GM12878 (cell line): ENCODE data around the gene NALF2. TPM values are rescaled to one million over a fixed set of nuclear protein-coding genes. Genes with fewer than 3 reads are reported as not detected.

ENCODE experiments used
- ATAC-seq: fragments of 200-7000 bp; cut with Tn5 transposase; 3 replicates; pipeline ENCODE4 v1.9.1; 2020; ENCODE audit warnings: mild to moderate bottlenecking, moderate library complexity
- BruUV-seq: library from RNA; stranded (reverse); fragments of 400-500 nt; replicated peaks from 2 replicates; lab custom pipeline; 2021; lab: Mats Ljungman, UMichigan
- CTCF ChIA-PET: fragments of 300-600 bp; sonication (Branson Sonifier 250); formaldehyde crosslinking; extraction: SDS; loops from one replicate; lab custom pipeline; 2021; ENCODE audit warnings: inconsistent platforms; lab: Yijun Ruan, JAX
- POLR2A ChIA-PET: fragments of 350-600 bp; formaldehyde crosslinking; extraction: SDS; loops from one replicate; lab custom pipeline; 2021; ENCODE audit warnings: inconsistent platforms; lab: Charles Lee
- RAD21 ChIA-PET: fragments of 300-600 bp; sonication (Branson Sonifier 250); formaldehyde crosslinking; loops from one replicate; lab custom pipeline; 2023; ENCODE audit warnings: antibody characterized with exemption; ENCODE audit not compliant: unreplicated experiment; lab: Charles Lee
- SMC1A ChIA-PET: fragments of 300-600 bp; sonication (Branson Sonifier 250); formaldehyde crosslinking; loops from one replicate; lab custom pipeline; 2023; ENCODE audit not compliant: unreplicated experiment, uncharacterized antibody; lab: Charles Lee
- DNase-seq: peaks from one replicate; pipeline ENCODE4 v3.0.0-alpha.2; 2011; ENCODE audit warnings: low read depth, low spot score
- FAIRE-seq: peaks from 3 replicates; lab custom pipeline; 2011; peaks lifted over from hg19 to GRCh38; lab: Jason Lieb, UNC
- H2AFZ ChIP-seq: 2 replicates; pipeline ENCODE4 v1.6.0; 2011; ENCODE audit warnings: low read depth, low read length, control low read depth; ENCODE audit not compliant: control insufficient read depth
- H3K27ac ChIP-seq: 2 replicates; pipeline ENCODE4 v1.5.1; 2011; ENCODE audit warnings: control low read depth; ENCODE audit not compliant: control insufficient read depth, insufficient read depth
- H3K27me3 ChIP-seq, 2 experiments: replicated peaks in 1 of 2; 2 replicates each; pipeline versions ENCODE4 v1.6.0 to v1.6.1; 2011; ENCODE audit warnings: low read length in 1 of 2; ENCODE audit not compliant: control insufficient read depth in 2 of 2, insufficient read depth in 2 of 2
- H3K36me3 ChIP-seq, 2 experiments: 2 replicates each; pipeline ENCODE4 v1.5.1; 2011; ENCODE audit warnings: low read length in 1 of 2; ENCODE audit not compliant: control insufficient read depth in 2 of 2, insufficient read depth in 2 of 2
- H3K4me1 ChIP-seq: 2 replicates; pipeline ENCODE4 v1.6.1; 2011; ENCODE audit warnings: mild to moderate bottlenecking, low read length, moderate library complexity, mixed read lengths; ENCODE audit not compliant: control insufficient read depth, insufficient read depth
- H3K4me2 ChIP-seq: 2 replicates; pipeline ENCODE4 v1.6.0; 2011; ENCODE audit warnings: control low read depth; ENCODE audit not compliant: control insufficient read depth, insufficient read depth
- H3K4me3 ChIP-seq: fragments of 200-600 bp; sonication (generic); 2 replicates; pipeline ENCODE4 v1.5.1; 2016
- H3K79me2 ChIP-seq: 2 replicates; pipeline ENCODE4 v1.6.0; 2011; ENCODE audit warnings: low read length; ENCODE audit not compliant: control insufficient read depth, insufficient read depth
- H3K9ac ChIP-seq: 2 replicates; pipeline ENCODE4 v1.8.0; 2011; ENCODE audit warnings: low read length, control low read depth, mixed read lengths; ENCODE audit not compliant: control insufficient read depth, insufficient read depth
- H3K9me3 ChIP-seq: replicated peaks from 3 replicates; pipeline ENCODE4 v1.5.1; 2011; ENCODE audit warnings: mild to moderate bottlenecking, low read length; ENCODE audit not compliant: control insufficient read depth, insufficient read depth
- H4K20me1 ChIP-seq: 2 replicates; pipeline ENCODE4 v1.6.0; 2011; ENCODE audit not compliant: control insufficient read depth, insufficient read depth
- BACH1 ChIP-seq: fragments of 450-650 bp; IDR thresholded peaks from 2 replicates; pipeline ENCODE4 v1.6.1; 2017; ENCODE audit warnings: mild to moderate bottlenecking, borderline replicate concordance
- EGR1 ChIP-seq, 2 experiments: IDR thresholded peaks; 1 replicate in 1 of 2; 2 replicates in 1 of 2; pipeline ENCODE4 v1.6.1; 2011 to 2012; ENCODE audit warnings: low read depth in 2 of 2, low read length in 2 of 2, borderline replicate concordance in 1 of 2, mild to moderate bottlenecking in 1 of 2, moderate library complexity in 1 of 2
- GABPA ChIP-seq: IDR thresholded peaks from 2 replicates; pipeline ENCODE4 v1.6.1; 2014; ENCODE audit warnings: antibody characterized with exemption, low read depth, mild to moderate bottlenecking, inconsistent platforms
- GATAD2B ChIP-seq: fragments of 450-650 bp; conservative IDR thresholded peaks from 2 replicates; pipeline ENCODE4 v1.6.1; 2017; ENCODE audit warnings: low read depth, mild to moderate bottlenecking, moderate library complexity
- IRF4 ChIP-seq: IDR thresholded peaks from 2 replicates; pipeline ENCODE4 v1.6.1; 2011; ENCODE audit warnings: low read depth, low read length
- RAD21 ChIP-seq: IDR thresholded peaks from 2 replicates; pipeline ENCODE4 v1.6.1; 2011; ENCODE audit warnings: mild to moderate bottlenecking, low read depth, low read length, moderate library complexity; ENCODE audit not compliant: insufficient read depth
- SMAD1 ChIP-seq: fragments of 450-650 bp; IDR thresholded peaks from 2 replicates; pipeline ENCODE4 v1.6.1; 2018; ENCODE audit warnings: mild to moderate bottlenecking, low read depth; ENCODE audit not compliant: partially characterized antibody
- SREBF2 ChIP-seq: IDR thresholded peaks from 2 replicates; pipeline ENCODE4 v1.6.1; 2012; ENCODE audit warnings: mild to moderate bottlenecking, low read length
- TCF7 ChIP-seq: IDR thresholded peaks from 2 replicates; pipeline ENCODE4 v1.6.1; 2014; ENCODE audit warnings: antibody characterized with exemption, borderline replicate concordance
- ZNF622 ChIP-seq: fragments of 450-650 bp; IDR thresholded peaks from 2 replicates; pipeline ENCODE4 v1.6.1; 2017; ENCODE audit warnings: mild to moderate bottlenecking, inconsistent platforms
- ZZZ3 ChIP-seq: IDR thresholded peaks from 2 replicates; pipeline ENCODE4 v1.6.1; 2011; ENCODE audit warnings: low read depth; ENCODE audit not compliant: control insufficient read depth, insufficient read length
- WGBS: methylation state at CpG from one replicate; pipeline ENCODE4 v1.1.6; 2016; ENCODE audit warnings: low lambda C conversion rate; ENCODE audit not compliant: insufficient replicate concordance, insufficient coverage; ENCODE audit errors: missing lambda C conversion rate; 5-methylcytosine and 5-hydroxymethylcytosine counted together
- in situ Hi-C: fragments of 300-500 bp; cut with MboI; formaldehyde crosslinking; loops from 9 replicates; pipeline ENCODE4 v1.14.3; 2018; ENCODE audit warnings: mixed read lengths
- intact Hi-C: fragments of 100-400 bp; cut with micrococcal nuclease; formaldehyde crosslinking; loops from one replicate; pipeline ENCODE4 v1.14.2; 2022; ENCODE audit not compliant: unreplicated experiment
- polyA plus RNA-seq, 11 experiments: library from polyadenylated mRNA; depleted of rRNA in 4 of 11; unstranded in 6 of 11; stranded (reverse) in 5 of 11; fragments of >200 nt; fragmentation: Nextera tagmentation in 4 of 11; fragmentation: Illumina TruSeq in 1 of 11; extraction: Ambion mirVana in 4 of 11; extraction: Trizol in 1 of 11; gene quantifications; 1 replicate in 1 of 11; 2 replicates in 10 of 11; pipeline versions ENCODE4 v1.2.1 to v1.2.3, GENCODE V29; 2011 to 2016; ENCODE audit warnings: inconsistent platforms in 2 of 11, missing spikeins in 2 of 11, low read depth in 1 of 11
- total RNA-seq, 4 experiments: library from RNA; depleted of rRNA in 3 of 4; stranded (reverse); fragments of >200 nt in 3 of 4; fragmentation: Illumina TruSeq in 1 of 4; extraction: Trizol in 1 of 4; gene quantifications; 2 replicates each; pipeline versions ENCODE4 v1.2.1 to v1.2.3, GENCODE V29; 2013 to 2021
- TF ChIP-seq, protein P1 (sequence below): fragments of 450-650 bp; IDR thresholded peaks from 2 replicates; pipeline ENCODE4 v1.6.1; 2016; ENCODE audit warnings: mild to moderate bottlenecking
- TF ChIP-seq, protein P2 (sequence below): fragments of 450-650 bp; IDR thresholded peaks from 2 replicates; pipeline ENCODE4 v1.6.1; 2017; ENCODE audit warnings: mild to moderate bottlenecking
- TF ChIP-seq, protein P3 (sequence below): IDR thresholded peaks from 2 replicates; pipeline ENCODE4 v1.6.1; 2012; ENCODE audit warnings: low read depth, low read length, improper control_type of control experiment
- TF ChIP-seq, protein P4 (sequence below): IDR thresholded peaks from 2 replicates; pipeline ENCODE4 v1.6.1; 2011; ENCODE audit warnings: low read depth, mild to moderate bottlenecking, low read length, moderate library complexity, borderline replicate concordance; ENCODE audit errors: extremely low read depth

NALF2 gene
- total and polyA plus RNA-seq, 10 of the 15 experiments (the other 5 are each of a cell fraction or from before 2014, with no cell fraction given), result not detected

DNA sequence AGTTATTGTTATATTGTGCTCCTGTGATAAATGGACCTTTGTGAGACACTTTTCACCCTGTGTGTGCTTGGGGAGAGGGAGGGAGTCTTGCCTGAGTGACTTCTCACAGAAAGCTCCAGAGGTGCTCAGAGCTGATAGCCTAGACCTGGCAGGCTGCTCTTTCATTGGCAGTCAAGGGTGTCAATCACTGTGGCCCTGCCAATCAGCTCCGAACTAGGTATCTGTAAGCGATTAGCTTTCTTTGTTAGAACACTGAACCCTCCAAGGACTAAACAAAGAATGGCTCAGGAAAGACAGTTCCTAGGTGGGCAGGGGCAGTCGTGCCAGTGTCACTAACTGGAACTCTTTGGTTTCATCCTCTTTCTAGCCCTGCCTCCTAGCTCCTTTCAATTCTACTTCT, 2.7 kb upstream of the NALF2 start (continued):
- no peak for TF ChIP-seq TCF7
- TF ChIP-seq, protein P1, sequence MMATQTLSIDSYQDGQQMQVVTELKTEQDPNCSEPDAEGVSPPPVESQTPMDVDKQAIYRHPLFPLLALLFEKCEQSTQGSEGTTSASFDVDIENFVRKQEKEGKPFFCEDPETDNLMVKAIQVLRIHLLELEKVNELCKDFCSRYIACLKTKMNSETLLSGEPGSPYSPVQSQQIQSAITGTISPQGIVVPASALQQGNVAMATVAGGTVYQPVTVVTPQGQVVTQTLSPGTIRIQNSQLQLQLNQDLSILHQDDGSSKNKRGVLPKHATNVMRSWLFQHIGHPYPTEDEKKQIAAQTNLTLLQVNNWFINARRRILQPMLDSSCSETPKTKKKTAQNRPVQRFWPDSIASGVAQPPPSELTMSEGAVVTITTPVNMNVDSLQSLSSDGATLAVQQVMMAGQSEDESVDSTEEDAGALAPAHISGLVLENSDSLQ, result peak; percentile 86
- TF ChIP-seq, protein P2, sequence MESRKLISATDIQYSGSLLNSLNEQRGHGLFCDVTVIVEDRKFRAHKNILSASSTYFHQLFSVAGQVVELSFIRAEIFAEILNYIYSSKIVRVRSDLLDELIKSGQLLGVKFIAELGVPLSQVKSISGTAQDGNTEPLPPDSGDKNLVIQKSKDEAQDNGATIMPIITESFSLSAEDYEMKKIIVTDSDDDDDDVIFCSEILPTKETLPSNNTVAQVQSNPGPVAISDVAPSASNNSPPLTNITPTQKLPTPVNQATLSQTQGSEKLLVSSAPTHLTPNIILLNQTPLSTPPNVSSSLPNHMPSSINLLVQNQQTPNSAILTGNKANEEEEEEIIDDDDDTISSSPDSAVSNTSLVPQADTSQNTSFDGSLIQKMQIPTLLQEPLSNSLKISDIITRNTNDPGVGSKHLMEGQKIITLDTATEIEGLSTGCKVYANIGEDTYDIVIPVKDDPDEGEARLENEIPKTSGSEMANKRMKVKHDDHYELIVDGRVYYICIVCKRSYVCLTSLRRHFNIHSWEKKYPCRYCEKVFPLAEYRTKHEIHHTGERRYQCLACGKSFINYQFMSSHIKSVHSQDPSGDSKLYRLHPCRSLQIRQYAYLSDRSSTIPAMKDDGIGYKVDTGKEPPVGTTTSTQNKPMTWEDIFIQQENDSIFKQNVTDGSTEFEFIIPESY, result no peak
- TF ChIP-seq RAD21, result no peak

DNA sequence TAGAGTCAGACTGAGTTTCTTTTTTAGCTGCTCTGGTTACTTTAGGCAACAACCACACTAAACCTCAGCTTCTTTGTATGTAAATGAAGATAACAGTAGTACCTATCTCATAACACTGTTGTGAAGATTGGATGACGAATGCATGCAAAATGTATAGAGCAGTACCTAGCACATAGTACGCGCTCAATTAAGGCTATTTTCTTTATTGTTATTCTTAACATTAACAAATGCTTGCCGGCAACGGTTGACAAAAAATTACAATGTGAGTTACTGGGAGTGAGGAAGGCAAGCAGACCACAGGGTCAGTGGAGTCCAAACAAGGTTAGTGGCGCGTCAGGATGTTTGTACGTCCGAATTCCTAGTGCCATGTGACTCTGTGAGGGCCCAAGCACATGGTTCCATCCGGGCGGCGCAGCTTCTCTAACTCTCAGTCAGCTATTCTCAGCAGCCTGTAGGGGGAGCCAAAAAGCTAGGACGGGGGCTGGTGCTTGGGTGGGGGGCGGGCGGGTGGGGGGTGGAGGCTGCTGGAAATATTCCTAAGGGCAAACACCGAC, 821 bp upstream of the NALF2 start:
- DNase-seq (no peak), ATAC-seq (no peak), FAIRE-seq (no peak)
- no peaks in the 10 kb centered on the region for H3K27me3 ChIP-seq
- H3K36me3 ChIP-seq, result no peaks in the 10 kb centered on the region
- H3K9me3 ChIP-seq, result no peaks in the 10 kb centered on the region; the same call in 2 of the 3 replicates
- H3K4me3 ChIP-seq, result no peak overlapping the region
- no peak overlapping the region for H3K27ac ChIP-seq
- ChIA-PET CTCF (no interaction called here), POLR2A (no interaction called here), RAD21 (no interaction called here), SMC1A (no interaction called here)
- H3K79me2 ChIP-seq, result no peaks in the 10 kb centered on the region
- H3K4me1 ChIP-seq, result no peaks in the 10 kb centered on the region
- no peak overlapping the region for H2AFZ ChIP-seq
- no TSS peak for BruUV-seq
- no peak overlapping the region for H3K9ac ChIP-seq
- intact Hi-C loops (no loop called here), in situ Hi-C loops (no loop called here)
- 44% methylated on average over 12 of the region's 16 CpGs for WGBS
- no peak overlapping the region for H3K4me2 ChIP-seq
- H4K20me1 ChIP-seq, result no peaks in the 10 kb centered on the region
- no peak for TF ChIP-seq SREBF2
- no peak for TF ChIP-seq SMAD1
- no peak for TF ChIP-seq IRF4
- no peak for TF ChIP-seq GABPA
- TF ChIP-seq, protein P3, sequence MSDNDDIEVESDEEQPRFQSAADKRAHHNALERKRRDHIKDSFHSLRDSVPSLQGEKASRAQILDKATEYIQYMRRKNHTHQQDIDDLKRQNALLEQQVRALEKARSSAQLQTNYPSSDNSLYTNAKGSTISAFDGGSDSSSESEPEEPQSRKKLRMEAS, result no peak
- TF ChIP-seq ZZZ3, result no peak
- no peak for TF ChIP-seq ZNF622
- TF ChIP-seq EGR1 (IDR thresholded peaks at IDR 0.05; ENCODE audit: borderline replicate concordance in 1 of 2, low read depth in 2 of 2, low read length in 2 of 2), result no peak
- no peak for TF ChIP-seq BACH1
- TF ChIP-seq, protein P4, sequence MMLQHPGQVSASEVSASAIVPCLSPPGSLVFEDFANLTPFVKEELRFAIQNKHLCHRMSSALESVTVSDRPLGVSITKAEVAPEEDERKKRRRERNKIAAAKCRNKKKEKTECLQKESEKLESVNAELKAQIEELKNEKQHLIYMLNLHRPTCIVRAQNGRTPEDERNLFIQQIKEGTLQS, result no peak
- TF ChIP-seq, protein P1, result no peak
- TF ChIP-seq GATAD2B, result no peak
